Activated CD8-positive, alpha-beta T cell treated with anti-CD3 and anti-CD28 coated beads for 36 hours (primary cell): Measurements from ENCODE around the gene KBTBD12. TPM values are rescaled to one million over a fixed set of nuclear protein-coding genes. Genes with fewer than 3 reads are reported as not detected.
"Not testable (repeated sequence)": the region's sequence is repeated elsewhere in the genome, so short reads cannot be mapped to it uniquely, and the experiment has no call there.

Experiments
- ATAC-seq: fragments of 200-7000 bp; cut with Tn5 transposase; one replicate; pipeline ENCODE4 v1.10.0; 2021; ENCODE audit warnings: mild to moderate bottlenecking, moderate library complexity
- CTCF ChIA-PET: fragments of 350-600 bp; sonication (Branson Sonifier 250); formaldehyde crosslinking; loops from one replicate; lab custom pipeline; 2021; ENCODE audit warnings: antibody characterized with exemption; lab: Charles Lee
- POLR2A ChIA-PET: fragments of 350-600 bp; sonication (Branson Sonifier 250); formaldehyde crosslinking; loops from one replicate; lab custom pipeline; 2021; ENCODE audit warnings: antibody characterized with exemption; lab: Charles Lee
- DNase-seq: peaks from one replicate; pipeline ENCODE4 v3.0.0-alpha.2; 2020
- H3K27ac Mint-ChIP-seq: one replicate; pipeline ENCODE4 v1.8.0; 2021; ENCODE audit warnings: mild to moderate bottlenecking, mixed read lengths
- H3K27me3 Mint-ChIP-seq: one replicate; pipeline ENCODE4 v1.8.0; 2021; ENCODE audit warnings: mixed read lengths
- H3K36me3 Mint-ChIP-seq: one replicate; pipeline ENCODE4 v1.8.0; 2021; ENCODE audit warnings: low read depth, mixed read lengths
- H3K4me1 Mint-ChIP-seq: one replicate; pipeline ENCODE4 v1.8.0; 2021; ENCODE audit warnings: low read depth, mixed read lengths
- H3K4me3 Mint-ChIP-seq: one replicate; pipeline ENCODE4 v1.8.0; 2021; ENCODE audit warnings: mild to moderate bottlenecking, moderate library complexity, mixed read lengths
- H3K9me3 Mint-ChIP-seq: one replicate; pipeline ENCODE4 v1.8.0; 2021; ENCODE audit warnings: mixed read lengths
- intact Hi-C: fragments of 100-400 bp; cut with micrococcal nuclease; formaldehyde crosslinking; loops from one replicate; pipeline ENCODE4 v1.10.0; 2022
- total RNA-seq, 2 experiments: library from RNA; stranded (reverse); gene quantifications; one replicate each; pipeline ENCODE4 v1.2.3, GENCODE V29; 2021
- TF ChIP-seq, protein P1 (sequence below): fragments of 200-600 bp; IDR thresholded peaks from one replicate; pipeline ENCODE4 v1.8.0; 2022; ENCODE audit warnings: antibody characterized with exemption, mild to moderate bottlenecking

KBTBD12 gene
- total RNA-seq, 2 experiments from 2014 or later: not detected

GRCh38 chr3:127909646-127910045 lies 5.4 kb upstream of the KBTBD12 start:
- H3K27me3 Mint-ChIP-seq: peaks cover 30% of the 10 kb centered on the region
- ChIA-PET CTCF (no interaction called here), POLR2A (no interaction called here)
- peaks cover 2% of the 10 kb centered on the region for H3K36me3 Mint-ChIP-seq
- TF ChIP-seq, protein P1, sequence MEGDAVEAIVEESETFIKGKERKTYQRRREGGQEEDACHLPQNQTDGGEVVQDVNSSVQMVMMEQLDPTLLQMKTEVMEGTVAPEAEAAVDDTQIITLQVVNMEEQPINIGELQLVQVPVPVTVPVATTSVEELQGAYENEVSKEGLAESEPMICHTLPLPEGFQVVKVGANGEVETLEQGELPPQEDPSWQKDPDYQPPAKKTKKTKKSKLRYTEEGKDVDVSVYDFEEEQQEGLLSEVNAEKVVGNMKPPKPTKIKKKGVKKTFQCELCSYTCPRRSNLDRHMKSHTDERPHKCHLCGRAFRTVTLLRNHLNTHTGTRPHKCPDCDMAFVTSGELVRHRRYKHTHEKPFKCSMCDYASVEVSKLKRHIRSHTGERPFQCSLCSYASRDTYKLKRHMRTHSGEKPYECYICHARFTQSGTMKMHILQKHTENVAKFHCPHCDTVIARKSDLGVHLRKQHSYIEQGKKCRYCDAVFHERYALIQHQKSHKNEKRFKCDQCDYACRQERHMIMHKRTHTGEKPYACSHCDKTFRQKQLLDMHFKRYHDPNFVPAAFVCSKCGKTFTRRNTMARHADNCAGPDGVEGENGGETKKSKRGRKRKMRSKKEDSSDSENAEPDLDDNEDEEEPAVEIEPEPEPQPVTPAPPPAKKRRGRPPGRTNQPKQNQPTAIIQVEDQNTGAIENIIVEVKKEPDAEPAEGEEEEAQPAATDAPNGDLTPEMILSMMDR: no peak
- H3K4me3 Mint-ChIP-seq: no peak overlapping the region
- DNase-seq (no peak), ATAC-seq (no peak)
- intact Hi-C loops: no loop called here
- H3K27ac Mint-ChIP-seq: no peak overlapping the region
- H3K4me1 Mint-ChIP-seq: peaks cover 6% of the 10 kb centered on the region
- no peaks in the 10 kb centered on the region for H3K9me3 Mint-ChIP-seq

DNA sequence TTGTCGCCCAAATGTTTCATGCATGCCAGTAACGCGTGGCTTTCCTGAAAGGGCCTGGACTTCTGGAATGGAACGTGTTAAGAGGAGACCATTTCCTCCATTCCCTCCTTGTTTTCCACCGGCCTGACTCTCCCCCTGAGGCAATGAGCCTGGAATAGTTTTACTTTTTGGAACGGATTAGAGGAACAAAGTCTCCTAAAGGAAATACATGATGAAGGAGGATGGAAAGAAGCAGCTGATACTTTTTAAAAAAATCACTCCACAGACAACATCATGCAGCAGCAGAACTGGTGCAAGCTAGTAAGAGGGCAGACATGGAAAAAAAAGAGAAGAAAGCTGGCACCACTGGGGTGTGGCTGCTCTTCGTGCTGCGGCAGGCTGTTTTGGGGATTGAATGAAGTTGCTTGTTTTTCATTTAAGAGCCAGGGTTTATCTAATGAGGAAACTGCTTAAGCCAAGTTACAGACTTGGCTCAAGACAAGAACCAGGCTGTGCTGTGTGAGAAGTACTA lies 3.6 kb upstream of the KBTBD12 start:
- intact Hi-C loops: no loop called here
- Mint-ChIP-seq H3K4me1 (peaks cover 8% of the 10 kb centered on the region), H3K4me3 (no peak overlapping the region), H3K27ac (no peak overlapping the region), H3K27me3 (peaks cover 39% of the 10 kb centered on the region), H3K9me3 (no peaks in the 10 kb centered on the region), H3K36me3 (peaks cover 2% of the 10 kb centered on the region)
- ATAC-seq (no peak), DNase-seq (no peak)
- ChIA-PET CTCF (no interaction called here), POLR2A (no interaction called here)
- TF ChIP-seq, protein P1: no peak

DNA sequence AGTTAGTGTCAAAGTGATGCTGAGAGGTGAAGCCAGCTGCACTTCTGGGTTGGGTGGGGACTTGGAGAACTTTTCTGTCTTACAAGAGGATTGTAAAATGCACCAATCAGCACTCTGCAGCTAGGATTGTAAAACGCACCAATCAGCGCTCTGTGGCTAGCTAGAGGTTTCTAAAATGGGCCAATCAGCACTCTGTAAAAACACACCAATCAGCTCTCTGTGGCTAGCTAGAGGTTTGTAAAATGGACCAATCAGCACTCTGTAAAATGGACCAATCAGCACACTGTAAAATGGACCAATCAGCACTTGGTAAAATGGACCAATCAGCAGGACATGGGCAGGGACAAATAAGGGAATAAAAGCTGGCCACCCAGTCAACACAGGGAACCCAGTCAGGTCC lies 1.2 kb upstream of the KBTBD12 start:
- CTCF ChIA-PET: interaction anchor here (0.9 kb wide), 1 partner anchor 12 kb away, joined by 3 read pairs; no protein-coding TSS in a partner anchor
- ATAC-seq, H3K36me3 Mint-ChIP-seq, H3K27ac Mint-ChIP-seq, intact Hi-C loops, POLR2A ChIA-PET, H3K4me3 Mint-ChIP-seq, H3K9me3 Mint-ChIP-seq, H3K4me1 Mint-ChIP-seq, DNase-seq: not testable (repeated sequence)
- H3K27me3 Mint-ChIP-seq: peaks cover 43% of the 10 kb centered on the region

- POLR2A ChIA-PET: no interaction called here
- TF ChIP-seq, protein P1: no peak
- no peak overlapping the region for H3K27ac Mint-ChIP-seq
- intact Hi-C loops: no loop called here
- CTCF ChIA-PET: interaction anchor here (0.7 to 0.9 kb wide), 2 partner anchors 13 to 18 kb away, joined by 3 read pairs; no protein-coding TSS in a partner anchor
- H3K27me3 Mint-ChIP-seq: peaks cover 44% of the 10 kb centered on the region
- H3K9me3 Mint-ChIP-seq: no peaks in the 10 kb centered on the region
- DNase-seq (no peak), ATAC-seq (no peak)
- H3K4me3 Mint-ChIP-seq: no peak overlapping the region
- H3K4me1 Mint-ChIP-seq: peaks cover 8% of the 10 kb centered on the region
- H3K36me3 Mint-ChIP-seq: peaks cover 2% of the 10 kb centered on the region
Observed at GRCh38 chr3:127914584-127914983, 448 bp upstream of the KBTBD12 start.

DNA sequence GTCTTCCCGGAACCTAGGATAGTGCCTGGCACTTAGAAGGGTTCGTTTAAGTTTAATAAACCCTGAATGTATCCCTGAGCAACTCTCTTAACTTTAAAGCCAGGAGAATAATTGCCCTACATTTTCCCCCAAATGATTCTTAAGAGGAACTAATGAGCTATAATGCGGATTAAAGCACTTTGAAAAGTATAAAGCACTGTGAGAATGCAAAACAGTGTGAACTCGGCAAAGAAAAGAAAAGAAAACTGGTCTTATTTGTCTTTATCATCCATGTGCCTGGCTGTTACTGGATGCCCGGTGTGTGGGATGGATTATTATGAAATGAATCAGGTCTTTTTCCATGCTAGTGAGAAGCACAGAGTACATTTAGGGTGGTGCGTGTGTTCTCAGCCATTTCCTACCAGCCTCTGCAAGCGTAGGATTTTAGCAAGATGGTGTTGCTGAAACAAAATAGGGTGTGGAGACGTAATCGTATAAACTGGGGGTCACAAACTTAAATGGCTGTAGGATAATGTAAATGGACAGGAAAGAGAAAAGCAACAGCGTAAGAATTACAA lies 983 bp downstream of the KBTBD12 start:
- ChIA-PET POLR2A (no interaction called here), CTCF (no interaction called here)
- no peak overlapping the region for H3K27ac Mint-ChIP-seq
- peaks cover 42% of the 10 kb centered on the region for H3K27me3 Mint-ChIP-seq
- no peak overlapping the region for H3K4me3 Mint-ChIP-seq
- H3K36me3 Mint-ChIP-seq: peaks cover 2% of the 10 kb centered on the region
- H3K4me1 Mint-ChIP-seq: peaks cover 8% of the 10 kb centered on the region
- DNase-seq (no peak), ATAC-seq (no peak)
- H3K9me3 Mint-ChIP-seq: no peaks in the 10 kb centered on the region
- TF ChIP-seq, protein P1: no peak
- intact Hi-C loops: no loop called here
